Mucosa of stomach (tissue), 1 donor: ENCODE data around the gene PTAR1.
A peak's percentile ranks its signal among the peaks of the same experiment; 100 is the strongest.
"Not testable (repeated sequence)": the region's sequence is repeated elsewhere in the genome, so short reads cannot be mapped to it uniquely, and the experiment has no call there.

Experiments used
- H3K27me3 ChIP-seq: one replicate; pipeline ENCODE4 v1.7.0; 2013; ENCODE audit warnings: mild to moderate bottlenecking, low read length; ENCODE audit not compliant: control insufficient read depth, insufficient read depth
- H3K36me3 ChIP-seq: one replicate; pipeline ENCODE4 v1.7.0; 2013; ENCODE audit warnings: low read length; ENCODE audit not compliant: control insufficient read depth, insufficient read depth
- H3K4me1 ChIP-seq: one replicate; pipeline ENCODE4 v1.7.0; 2013; ENCODE audit warnings: mild to moderate bottlenecking, low read length; ENCODE audit not compliant: control insufficient read depth, insufficient read depth
- H3K4me3 ChIP-seq: one replicate; pipeline ENCODE4 v1.7.0; 2013; ENCODE audit warnings: low read length
- H3K9ac ChIP-seq: one replicate; pipeline ENCODE4 v1.7.0; 2013; ENCODE audit warnings: mild to moderate bottlenecking, low read length, moderate library complexity
- H3K9me3 ChIP-seq: one replicate; pipeline ENCODE4 v1.7.0; 2013; ENCODE audit warnings: mild to moderate bottlenecking, low read length, moderate library complexity; ENCODE audit not compliant: control insufficient read depth
- donor health status: Pancreatic carcinoma.

Gene PTAR1

DNA sequence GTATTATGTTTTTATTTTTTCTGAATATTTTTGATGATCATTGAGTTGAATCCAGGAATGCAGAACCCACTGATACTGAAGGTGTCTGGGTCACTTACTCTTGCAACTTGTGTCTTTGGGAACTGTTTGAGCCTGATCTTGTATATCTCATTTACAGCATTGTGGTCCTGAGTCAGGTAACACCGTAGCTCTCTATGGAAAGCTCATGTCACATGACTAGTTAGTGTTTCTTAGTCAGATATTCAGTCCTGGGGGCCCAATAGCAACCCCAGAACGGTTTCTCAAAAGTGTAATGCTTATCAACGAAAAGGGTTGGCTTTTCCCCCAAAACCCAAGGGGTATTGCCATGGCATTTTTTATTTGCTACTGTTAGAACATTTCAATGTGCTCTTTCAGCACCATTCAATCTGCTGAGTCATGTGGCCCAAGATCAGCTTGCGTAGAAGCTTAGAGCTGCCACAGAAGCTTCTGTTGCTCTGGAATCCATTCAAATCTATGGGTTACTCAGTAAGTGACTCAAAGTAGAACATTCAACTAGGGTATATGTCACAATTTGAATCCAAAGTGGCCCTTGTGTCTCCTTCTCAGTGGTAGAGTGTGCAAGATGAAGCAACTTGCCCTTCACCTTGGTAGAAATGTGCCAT, 12.1 kb upstream of the PTAR1 start:
- H3K9ac ChIP-seq = no peak overlapping the region
- no peaks in the 10 kb centered on the region for H3K27me3 ChIP-seq
- H3K9me3 ChIP-seq = no peaks in the 10 kb centered on the region
- no peaks in the 10 kb centered on the region for H3K36me3 ChIP-seq
- H3K4me1 ChIP-seq = no peaks in the 10 kb centered on the region
- no peak overlapping the region for H3K4me3 ChIP-seq

DNA sequence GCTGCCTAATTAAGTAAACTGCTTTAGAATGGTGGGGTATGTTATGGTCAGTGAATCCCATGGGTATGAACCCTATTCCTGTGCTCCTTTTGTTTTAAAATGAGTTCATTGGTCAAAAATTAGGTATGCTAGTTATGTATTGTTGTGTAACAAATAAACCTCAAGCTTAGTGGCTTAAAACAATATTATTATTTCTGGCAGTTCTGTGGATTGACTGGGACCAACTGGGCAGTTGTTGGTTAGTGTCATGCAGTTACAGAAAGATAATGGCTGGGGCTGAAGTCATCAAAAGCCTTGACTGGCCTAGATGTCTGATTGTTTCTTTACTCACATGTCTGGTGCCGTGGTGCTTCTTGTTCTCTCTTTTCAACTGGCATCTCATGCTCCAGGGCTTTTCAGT, 8.9 kb upstream of the PTAR1 start:
- Histone ChIP-seq H3K9me3 (no peaks in the 10 kb centered on the region), H3K4me1 (no peaks in the 10 kb centered on the region), H3K27me3 (no peaks in the 10 kb centered on the region), H3K9ac (no peak overlapping the region), H3K4me3 (no peak overlapping the region), H3K36me3 (no peaks in the 10 kb centered on the region)

DNA sequence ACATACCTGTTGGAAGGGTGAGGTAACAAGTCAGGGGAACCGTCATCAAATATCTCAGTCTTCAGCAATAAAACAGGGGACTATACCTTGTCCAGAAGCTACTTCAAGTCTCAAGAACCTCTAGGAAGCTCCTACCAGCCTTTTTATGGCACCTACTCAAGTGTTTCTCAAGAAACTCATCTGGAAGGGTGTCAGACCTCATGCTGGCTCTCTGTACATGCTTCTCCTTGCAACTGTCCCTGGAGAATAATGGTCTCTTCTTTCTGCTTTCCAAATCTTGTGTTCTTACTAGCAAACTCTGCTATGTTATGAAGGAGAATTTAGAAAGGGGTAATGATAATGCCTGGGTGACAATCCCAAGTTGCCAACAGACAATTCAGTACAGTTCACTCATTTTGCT, 8.3 kb upstream of the PTAR1 start:
- Histone ChIP-seq H3K27me3 (no peaks in the 10 kb centered on the region), H3K9me3 (no peaks in the 10 kb centered on the region), H3K4me1 (no peaks in the 10 kb centered on the region), H3K4me3 (no peak overlapping the region), H3K36me3 (no peaks in the 10 kb centered on the region), H3K9ac (no peak overlapping the region)

DNA sequence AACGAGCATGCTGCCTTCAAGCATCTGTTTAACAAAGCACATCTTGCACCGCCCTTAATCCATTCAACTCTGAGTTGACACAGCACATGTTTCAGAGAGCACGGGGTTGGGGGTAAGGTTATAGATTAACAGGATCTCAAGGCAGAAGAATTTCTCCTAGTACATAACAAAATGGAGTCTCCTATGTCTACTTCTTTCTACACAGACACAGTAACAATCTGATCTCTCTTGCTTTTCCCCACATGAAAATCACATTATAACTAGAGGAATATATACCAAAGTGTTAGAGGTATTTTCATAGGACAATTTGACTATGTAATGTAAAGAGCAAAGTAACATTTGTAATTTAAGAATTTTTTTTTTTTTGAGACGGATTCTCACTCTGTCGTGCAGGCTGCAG, 4.1 kb upstream of the PTAR1 start:
- not testable (repeated sequence) for H3K27me3 ChIP-seq, H3K9ac ChIP-seq, H3K4me1 ChIP-seq, H3K9me3 ChIP-seq, H3K4me3 ChIP-seq, H3K36me3 ChIP-seq

DNA sequence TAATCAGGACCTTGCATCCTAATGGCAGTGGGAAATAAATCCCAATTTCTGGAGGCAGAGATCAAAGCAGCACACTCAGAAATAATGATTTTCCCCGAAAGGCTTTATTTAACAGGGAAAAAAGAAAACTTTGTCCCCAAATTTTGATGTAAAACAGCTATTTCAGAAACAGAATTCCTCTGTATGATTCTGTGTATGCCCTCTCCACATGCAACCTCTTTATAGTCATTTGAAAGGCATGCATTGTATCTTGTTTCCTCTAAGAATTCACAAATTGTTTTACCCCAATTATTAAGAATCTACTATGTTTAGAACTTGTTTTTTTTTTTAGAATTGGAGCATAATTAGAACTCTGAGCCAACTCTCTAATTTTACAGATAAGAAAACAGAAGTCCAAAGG, 2.7 kb upstream of the PTAR1 start:
- H3K4me1 ChIP-seq = no peaks in the 10 kb centered on the region
- H3K9me3 ChIP-seq = no peaks in the 10 kb centered on the region
- H3K4me3 ChIP-seq = no peak overlapping the region
- no peaks in the 10 kb centered on the region for H3K27me3 ChIP-seq
- no peak overlapping the region for H3K9ac ChIP-seq
- H3K36me3 ChIP-seq = no peaks in the 10 kb centered on the region

DNA sequence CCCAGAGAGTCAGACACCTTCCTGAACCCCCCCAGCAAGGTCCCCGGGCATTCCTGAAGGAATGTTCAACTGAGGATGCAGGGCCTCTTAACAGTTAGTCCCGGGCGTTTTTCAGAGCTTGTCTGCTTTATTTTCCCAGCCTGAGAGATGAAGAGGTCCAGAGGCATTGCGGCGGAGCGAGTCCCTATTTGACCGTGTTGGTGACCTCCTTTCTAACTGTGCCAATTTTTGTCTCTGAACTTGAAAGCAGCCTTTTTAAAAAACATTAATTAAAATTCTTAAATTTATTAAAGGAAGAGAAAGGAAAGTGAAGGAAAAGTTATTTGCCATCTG, 433 bp upstream of the PTAR1 start:
- Histone ChIP-seq H3K4me1 (no peaks in the 10 kb centered on the region), H3K36me3 (no peaks in the 10 kb centered on the region), H3K9me3 (no peaks in the 10 kb centered on the region), H3K4me3 (peak overlapping the region; percentile 51), H3K27me3 (no peaks in the 10 kb centered on the region), H3K9ac (peak overlapping the region; percentile 91)

DNA sequence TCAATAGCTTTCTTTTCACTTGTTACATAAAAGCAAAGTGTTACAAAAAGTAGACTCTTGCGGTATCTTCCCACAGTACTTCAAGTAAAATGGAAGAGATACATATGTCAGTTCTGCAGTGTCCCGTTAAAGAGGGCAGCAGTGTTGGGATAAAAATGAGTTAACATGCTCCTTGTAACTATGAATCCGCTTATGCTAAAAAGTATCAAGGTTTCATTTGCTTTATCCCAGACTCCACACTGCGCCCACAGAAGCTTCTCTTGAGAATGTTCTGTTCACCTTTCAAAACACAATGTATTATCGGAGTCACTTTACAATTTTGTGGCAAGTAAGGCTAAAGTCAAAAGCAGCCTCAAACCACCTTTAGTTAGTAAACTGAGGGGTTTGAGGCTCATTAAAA, 790 bp downstream of the PTAR1 start:
- Histone ChIP-seq H3K4me1 (no peaks in the 10 kb centered on the region), H3K9me3 (no peaks in the 10 kb centered on the region), H3K4me3 (peak overlapping the region; percentile 92), H3K27me3 (no peaks in the 10 kb centered on the region), H3K9ac (peak overlapping the region; percentile 91), H3K36me3 (no peaks in the 10 kb centered on the region)

DNA sequence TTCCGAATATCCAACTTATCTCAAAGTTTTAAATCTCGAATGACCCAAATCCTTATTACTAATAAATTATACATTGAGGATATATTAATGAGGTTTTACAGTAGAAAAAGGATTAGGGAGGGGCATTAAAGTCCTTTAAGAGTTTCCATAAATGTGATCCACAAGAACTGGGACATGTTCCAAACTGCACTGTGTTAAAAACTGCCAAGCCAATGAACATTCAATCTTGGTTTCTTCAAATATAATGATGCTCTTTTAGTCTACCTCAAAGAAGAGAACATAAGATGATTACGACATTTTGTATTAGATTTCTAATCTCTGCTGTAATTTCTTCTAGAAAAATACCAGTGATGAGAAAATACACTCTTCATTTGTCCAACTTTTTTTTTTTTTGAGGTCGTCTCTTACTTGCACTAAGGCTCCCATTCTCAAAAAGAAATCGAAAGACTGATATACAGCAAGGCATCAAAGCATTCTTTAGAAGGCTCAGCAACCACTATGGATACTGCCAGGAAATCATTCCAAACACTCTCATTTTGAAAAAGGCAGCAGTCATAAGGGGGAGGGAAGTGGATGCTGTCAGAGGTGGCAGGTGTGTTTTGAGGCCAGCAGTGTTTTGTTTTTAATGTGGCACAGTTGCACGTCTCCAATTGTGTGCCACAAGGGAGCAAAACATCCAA, 1.7 kb downstream of the PTAR1 start:
- H3K4me3 ChIP-seq = no peak overlapping the region
- H3K9me3 ChIP-seq = no peaks in the 10 kb centered on the region
- no peak overlapping the region for H3K9ac ChIP-seq
- H3K36me3 ChIP-seq = no peaks in the 10 kb centered on the region
- H3K27me3 ChIP-seq = no peaks in the 10 kb centered on the region
- no peaks in the 10 kb centered on the region for H3K4me1 ChIP-seq

DNA sequence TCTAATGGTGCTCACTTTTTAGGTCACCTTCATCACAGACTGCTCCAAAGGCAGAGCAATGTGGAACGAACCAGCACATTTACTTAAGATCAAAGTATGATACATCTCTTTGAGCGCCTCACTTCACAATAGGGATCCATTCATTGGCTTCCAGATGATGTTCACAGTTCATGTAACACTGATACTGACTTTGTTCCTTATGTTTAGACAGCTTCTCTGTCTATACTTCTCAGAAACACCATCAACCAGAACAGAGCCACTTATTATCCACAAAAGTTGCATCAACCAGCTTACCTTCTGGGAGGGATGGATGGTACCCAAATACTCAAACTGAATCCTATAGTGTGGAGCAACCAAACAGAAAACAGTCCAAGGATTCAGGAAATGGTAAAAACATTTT, 4.6 kb downstream of the PTAR1 start:
- Histone ChIP-seq H3K9me3 (no peaks in the 10 kb centered on the region), H3K9ac (no peak overlapping the region), H3K4me1 (peaks cover 6% of the 10 kb centered on the region)

DNA sequence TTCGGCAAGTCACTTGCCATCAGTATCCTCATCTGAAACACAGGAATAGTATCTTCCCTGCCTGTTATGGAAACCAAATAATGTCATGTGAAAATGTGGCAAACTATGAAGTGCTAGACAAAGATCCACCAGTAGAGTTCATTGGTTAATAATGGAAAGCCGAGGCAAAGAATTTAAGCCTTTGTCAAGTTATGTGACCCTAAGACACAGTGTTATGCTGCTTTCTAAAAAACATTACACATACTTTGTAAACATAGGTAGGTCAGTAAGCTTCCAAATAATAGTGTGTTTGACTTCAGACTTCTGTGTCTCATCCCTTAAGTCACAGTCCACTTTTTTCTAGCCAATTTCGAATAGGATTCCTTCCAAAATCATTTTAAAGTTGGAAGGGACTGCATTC, 6.0 kb downstream of the PTAR1 start:
- H3K9me3 ChIP-seq = no peaks in the 10 kb centered on the region
- no peaks in the 10 kb centered on the region for H3K36me3 ChIP-seq
- no peak overlapping the region for H3K4me3 ChIP-seq
- no peak overlapping the region for H3K9ac ChIP-seq
- no peaks in the 10 kb centered on the region for H3K27me3 ChIP-seq
- H3K4me1 ChIP-seq = peaks cover 6% of the 10 kb centered on the region

More for the DNA sequence above, 4.6 kb downstream of the PTAR1 start:
- Histone ChIP-seq H3K36me3 (no peaks in the 10 kb centered on the region), H3K4me3 (no peak overlapping the region), H3K27me3 (no peaks in the 10 kb centered on the region)

DNA sequence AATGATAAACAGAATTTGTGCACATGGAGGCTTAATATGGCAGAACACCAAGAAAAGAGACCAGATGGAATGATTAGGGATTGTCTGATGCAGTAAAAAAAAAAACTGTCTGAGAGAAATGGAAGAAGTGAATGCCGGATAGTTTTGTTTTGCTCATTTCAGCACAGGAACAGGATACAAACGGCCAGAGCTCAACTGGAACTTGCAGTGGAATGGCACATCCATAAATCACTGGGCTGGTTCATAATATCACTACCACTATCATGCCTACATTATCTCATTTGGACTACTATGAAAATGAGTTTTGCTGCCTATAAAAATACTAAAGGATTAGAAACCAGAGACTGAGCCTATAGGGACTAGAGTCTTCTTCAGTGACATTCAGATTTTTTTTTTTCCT, 9.7 kb downstream of the PTAR1 start:
- H3K36me3 ChIP-seq = no peaks in the 10 kb centered on the region
- H3K27me3 ChIP-seq = no peaks in the 10 kb centered on the region
- H3K4me1 ChIP-seq = peaks cover 12% of the 10 kb centered on the region
- H3K9ac ChIP-seq = no peak overlapping the region
- H3K4me3 ChIP-seq = no peak overlapping the region
- no peaks in the 10 kb centered on the region for H3K9me3 ChIP-seq

DNA sequence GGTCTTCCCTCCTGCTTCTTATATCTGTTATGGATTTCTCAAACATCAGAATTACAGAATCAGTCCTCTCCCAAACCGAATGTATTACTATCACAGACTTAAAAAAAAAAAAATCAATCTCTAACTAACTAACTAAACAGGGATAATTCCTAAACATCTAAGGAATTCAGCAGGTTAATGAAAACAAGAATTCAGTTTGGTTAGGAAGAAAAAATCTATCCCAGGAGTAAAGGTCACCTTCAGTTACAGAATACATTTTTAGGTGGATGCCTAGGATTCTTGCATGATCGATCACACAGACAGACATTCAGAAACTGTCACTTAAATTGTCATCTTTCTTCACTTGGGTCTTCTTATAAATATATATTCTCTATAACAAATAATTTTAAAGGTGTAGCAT, 11.5 kb downstream of the PTAR1 start:
- H3K4me3 ChIP-seq = no peak overlapping the region
- no peak overlapping the region for H3K9ac ChIP-seq
- peaks cover 12% of the 10 kb centered on the region for H3K4me1 ChIP-seq
- H3K36me3 ChIP-seq = no peaks in the 10 kb centered on the region
- H3K9me3 ChIP-seq = no peaks in the 10 kb centered on the region
- H3K27me3 ChIP-seq = no peaks in the 10 kb centered on the region
